Retinal pigment epithelial cell (primary cell): ENCODE measurements around the gene WSCD1.

Experiments
- DNase-seq: peaks from one replicate; pipeline ENCODE4 v3.0.0-alpha.2; 2010; ENCODE audit warnings: low read depth
- H3K4me3 ChIP-seq: 2 replicates; pipeline ENCODE4 v1.5.1; 2011; ENCODE audit warnings: mild to moderate bottlenecking, low read length, control low read depth, moderate library complexity
- CTCF ChIP-seq: conservative IDR thresholded peaks from 2 replicates; pipeline ENCODE4 v1.5.1; 2011; ENCODE audit warnings: low read depth, low read length, control low read depth, inconsistent platforms

The WSCD1 gene

GRCh38 chr17:6135996-6136395 is 65.8 kb downstream of the WSCD1 start:
- TF ChIP-seq CTCF: no peak
- DNase-seq: no peak
- H3K4me3 ChIP-seq: no peak overlapping the region

- TF ChIP-seq CTCF: no peak
- H3K4me3 ChIP-seq: no peak overlapping the region
- no peak for DNase-seq
Measured at GRCh38 chr17:6137716-6138502, 67.7 kb downstream of the WSCD1 start.

- no peak for TF ChIP-seq CTCF
- no peak for DNase-seq
- H3K4me3 ChIP-seq: no peak overlapping the region
Measured at GRCh38 chr17:6138761-6139446, 68.7 kb downstream of the WSCD1 start.

GRCh38 chr17:6139447-6139832 is 69.3 kb downstream of the WSCD1 start:
- no peak for DNase-seq
- TF ChIP-seq CTCF: no peak
- no peak overlapping the region for H3K4me3 ChIP-seq

- no peak overlapping the region for H3K4me3 ChIP-seq
- no peak for TF ChIP-seq CTCF
- no peak for DNase-seq
Measured at GRCh38 chr17:6140188-6140587, 70.0 kb downstream of the WSCD1 start.

- no peak overlapping the region for H3K4me3 ChIP-seq
- no peak for TF ChIP-seq CTCF
- DNase-seq: no peak
Measured at GRCh38 chr17:6140728-6141330, 70.7 kb downstream of the WSCD1 start.

GRCh38 chr17:6142701-6143100 is 72.5 kb downstream of the WSCD1 start:
- DNase-seq: no peak
- H3K4me3 ChIP-seq: no peak overlapping the region
- TF ChIP-seq CTCF: no peak
